Naive thymus-derived CD4-positive, alpha-beta T cell (primary cell): ENCODE results near the gene PLVAP. TPM values are rescaled to one million over a fixed set of nuclear protein-coding genes. Genes with fewer than 3 reads are reported as not detected.
"Not testable (repeated sequence)": the region's sequence is repeated elsewhere in the genome, so short reads cannot be mapped to it uniquely, and the experiment has no call there.

Experiments
- ATAC-seq: fragments of 150-1000 bp; cut with Tn5 transposase; 2 replicates; pipeline ENCODE4 v1.10.0; 2021; ENCODE audit warnings: mild to moderate bottlenecking, moderate library complexity
- CTCF ChIA-PET: fragments of 350-600 bp; sonication (Branson Sonifier 250); formaldehyde crosslinking; loops from one replicate; lab custom pipeline; 2021; ENCODE audit warnings: antibody characterized with exemption; lab: Charles Lee
- POLR2A ChIA-PET: fragments of 350-600 bp; sonication (Branson Sonifier 250); formaldehyde crosslinking; loops from one replicate; lab custom pipeline; 2021; ENCODE audit warnings: antibody characterized with exemption, inconsistent platforms; lab: Charles Lee
- DNase-seq, 9 donors: peaks; one replicate each; pipeline versions ENCODE4 v3.0.0 to v3.0.0-alpha.2; 2020 to 2022; ENCODE audit warnings: mixed read lengths in 1 of 9
- H3K27ac ChIP-seq: one replicate; pipeline ENCODE4 v1.7.0; 2013; ENCODE audit warnings: mild to moderate bottlenecking, low read depth, low read length, moderate library complexity
- H3K27me3 ChIP-seq, 2 donors: one replicate each; pipeline ENCODE4 v1.7.0; 2013; ENCODE audit warnings: low read length in 2 of 2, mild to moderate bottlenecking in 2 of 2, moderate library complexity in 2 of 2; ENCODE audit not compliant: control insufficient read depth in 2 of 2, insufficient read depth in 2 of 2
- H3K36me3 ChIP-seq, 3 experiments: 1 replicate in 2 of 3; 2 replicates in 1 of 3; pipeline ENCODE4 v1.7.0; 2013; ENCODE audit warnings: low read length in 3 of 3, mild to moderate bottlenecking in 3 of 3, moderate library complexity in 1 of 3; ENCODE audit not compliant: insufficient read depth in 3 of 3, control insufficient read depth in 2 of 3
- H3K4me1 ChIP-seq, 2 donors: one replicate each; pipeline ENCODE4 v1.7.0; 2013; ENCODE audit warnings: low read length in 2 of 2, mild to moderate bottlenecking in 2 of 2, moderate library complexity in 1 of 2; ENCODE audit not compliant: control insufficient read depth in 2 of 2, insufficient read depth in 2 of 2
- H3K4me3 ChIP-seq: 2 replicates; pipeline ENCODE4 v1.7.0; 2013; ENCODE audit warnings: mild to moderate bottlenecking, low read length
- H3K9me3 ChIP-seq, 3 experiments: 1 replicate in 2 of 3; 2 replicates in 1 of 3; pipeline ENCODE4 v1.7.0; 2013; ENCODE audit warnings: low read length in 3 of 3; ENCODE audit not compliant: control insufficient read depth in 2 of 3
- H3K27ac Mint-ChIP-seq, 9 donors: one replicate each; pipeline ENCODE4 v1.8.0; 2020 to 2022; ENCODE audit warnings: mixed read lengths in 9 of 9, mild to moderate bottlenecking in 8 of 9, moderate library complexity in 5 of 9, inconsistent platforms in 2 of 9
- H3K27me3 Mint-ChIP-seq, 5 donors: one replicate each; pipeline ENCODE4 v1.8.0; 2021 to 2022; ENCODE audit warnings: mixed read lengths in 5 of 5, mild to moderate bottlenecking in 1 of 5
- H3K36me3 Mint-ChIP-seq, 5 donors: one replicate each; pipeline ENCODE4 v1.8.0; 2020 to 2022; ENCODE audit warnings: mixed read lengths in 5 of 5, mild to moderate bottlenecking in 3 of 5, inconsistent platforms in 1 of 5
- H3K4me1 Mint-ChIP-seq, 7 donors: one replicate each; pipeline ENCODE4 v1.8.0; 2020 to 2022; ENCODE audit warnings: mixed read lengths in 7 of 7, mild to moderate bottlenecking in 3 of 7, inconsistent platforms in 1 of 7
- H3K4me3 Mint-ChIP-seq, 10 donors: one replicate each; pipeline ENCODE4 v1.8.0; 2020 to 2022; ENCODE audit warnings: mild to moderate bottlenecking in 10 of 10, mixed read lengths in 10 of 10, moderate library complexity in 6 of 10, inconsistent platforms in 2 of 10
- H3K9me3 Mint-ChIP-seq, 11 donors: one replicate each; pipeline ENCODE4 v1.8.0; 2020 to 2022; ENCODE audit warnings: mixed read lengths in 11 of 11, mild to moderate bottlenecking in 4 of 11, inconsistent platforms in 1 of 11, moderate library complexity in 1 of 11
- intact Hi-C, 2 donors: fragments of 100-400 bp; cut with micrococcal nuclease; formaldehyde crosslinking; loops; one replicate each; pipeline ENCODE4 v1.15.1; 2023
- polyA plus RNA-seq, 2 donors: library from polyadenylated mRNA; unstranded; fragments of 300-500 nt; fragmentation: Illumina TruSeq; gene quantifications; one replicate each; pipeline ENCODE4 v1.2.3, GENCODE V29; 2021
- total RNA-seq, 6 experiments: library from RNA in 5 of 6; stranded (reverse) in 5 of 6; gene quantifications; 1 replicate in 5 of 6; 2 replicates in 1 of 6; pipeline ENCODE4 v1.2.3 and lab custom pipeline; 2021 to 2026

PLVAP gene
- total and polyA plus RNA-seq, 7 experiments from 2014 or later, result 0.24 to 0.43 (median 0.42) TPM; not detected in 4

- intact Hi-C loops, result no loop called here
- ATAC-seq (no peak), DNase-seq (no peak)
- CTCF ChIA-PET, result no interaction called here
- no peaks in the 10 kb centered on the region for H3K4me1 ChIP-seq
- no peaks in the 10 kb centered on the region for H3K36me3 ChIP-seq
- peaks cover 0 to 16% (median 8%) of the 10 kb centered on the region in 5 donors for H3K27me3 Mint-ChIP-seq
- peaks cover 0 to 3% (median 0%) of the 10 kb centered on the region in 11 donors for H3K9me3 Mint-ChIP-seq
- no peak overlapping the region for H3K27ac ChIP-seq
- no peaks in the 10 kb centered on the region for H3K9me3 ChIP-seq
- POLR2A ChIA-PET, result no interaction called here
- H3K36me3 Mint-ChIP-seq, result peaks cover 0 to 3% (median 0%) of the 10 kb centered on the region in 5 donors
- H3K27me3 ChIP-seq, result no peaks in the 10 kb centered on the region
- no peak overlapping the region for H3K4me3 Mint-ChIP-seq
- no peak overlapping the region for H3K27ac Mint-ChIP-seq
- H3K4me3 ChIP-seq, result no peak overlapping the region
- H3K4me1 Mint-ChIP-seq, result peaks cover 0 to 5% (median 0%) of the 10 kb centered on the region in 7 donors
These were observed 11.8 kb downstream of the PLVAP start for GRCh38 chr19:17365361-17365760.

- CTCF ChIA-PET, result interaction anchor here (0.6 kb wide), 1 partner anchor 1484 kb away, joined by 4 read pairs; no protein-coding TSS in a partner anchor
- H3K4me1 ChIP-seq, POLR2A ChIA-PET, H3K9me3 ChIP-seq, H3K36me3 Mint-ChIP-seq, H3K4me3 Mint-ChIP-seq, intact Hi-C loops, H3K4me1 Mint-ChIP-seq, H3K9me3 Mint-ChIP-seq, H3K4me3 ChIP-seq, H3K27ac ChIP-seq, H3K36me3 ChIP-seq, DNase-seq, ATAC-seq, H3K27ac Mint-ChIP-seq, H3K27me3 ChIP-seq: not testable (repeated sequence)
- peaks cover 0 to 12% (median 4%) of the 10 kb centered on the region in 5 donors for H3K27me3 Mint-ChIP-seq
These were observed 13.1 kb downstream of the PLVAP start for GRCh38 chr19:17363852-17364605.

GRCh38 chr19:17359905-17360800, 17.0 kb downstream of the PLVAP start:
- ATAC-seq (no peak), DNase-seq (no peak)
- ChIA-PET CTCF (no interaction called here), POLR2A (no interaction called here)
- H3K4me3 Mint-ChIP-seq, result no peak overlapping the region
- H3K27me3 Mint-ChIP-seq, result peaks cover 0 to 5% (median 2%) of the 10 kb centered on the region in 5 donors
- Histone ChIP-seq H3K27me3 (no peaks in the 10 kb centered on the region), H3K4me1 (no peaks in the 10 kb centered on the region), H3K4me3 (no peak overlapping the region), H3K36me3 (no peaks in the 10 kb centered on the region), H3K9me3 (no peaks in the 10 kb centered on the region), H3K27ac (no peak overlapping the region)
- H3K4me1 Mint-ChIP-seq, result peaks cover 0 to 2% (median 0%) of the 10 kb centered on the region in 7 donors
- intact Hi-C loops, result no loop called here
- H3K27ac Mint-ChIP-seq, result no peak overlapping the region
- peaks cover 0 to 3% (median 0%) of the 10 kb centered on the region in 11 donors for H3K9me3 Mint-ChIP-seq
- H3K36me3 Mint-ChIP-seq, result no peaks in the 10 kb centered on the region

GRCh38 chr19:17358395-17358794, 18.7 kb downstream of the PLVAP start:
- Mint-ChIP-seq H3K36me3 (no peaks in the 10 kb centered on the region), H3K27ac (no peak overlapping the region), H3K27me3 (peaks cover 0 to 8% (median 0%) of the 10 kb centered on the region in 5 donors), H3K9me3 (no peaks in the 10 kb centered on the region), H3K4me3 (no peak overlapping the region), H3K4me1 (peaks cover 0 to 2% (median 0%) of the 10 kb centered on the region in 7 donors)
- Histone ChIP-seq H3K9me3 (no peaks in the 10 kb centered on the region), H3K36me3 (no peaks in the 10 kb centered on the region), H3K4me3 (no peak overlapping the region), H3K27me3 (no peaks in the 10 kb centered on the region), H3K4me1 (no peaks in the 10 kb centered on the region), H3K27ac (no peak overlapping the region)
- ATAC-seq (no peak), DNase-seq (no peak)
- ChIA-PET POLR2A (no interaction called here), CTCF (interaction anchor here (0.6 kb wide), 1 partner anchor 69 kb away, joined by 4 read pairs; no protein-coding TSS in a partner anchor)
- intact Hi-C loops, result no loop called here

- ChIA-PET POLR2A (interaction anchor here (0.9 kb wide), 1 partner anchor 10 kb away, joined by 3 read pairs; no protein-coding TSS in a partner anchor), CTCF (no interaction called here)
- Histone ChIP-seq H3K27ac (no peak overlapping the region), H3K9me3 (no peaks in the 10 kb centered on the region), H3K36me3 (no peaks in the 10 kb centered on the region), H3K4me3 (no peak overlapping the region), H3K4me1 (no peaks in the 10 kb centered on the region), H3K27me3 (no peaks in the 10 kb centered on the region)
- no peak overlapping the region for H3K27ac Mint-ChIP-seq
- H3K4me3 Mint-ChIP-seq, result no peak overlapping the region
- peaks cover 0 to 12% (median 0%) of the 10 kb centered on the region in 5 donors for H3K27me3 Mint-ChIP-seq
- H3K4me1 Mint-ChIP-seq, result peaks cover 0 to 2% (median 0%) of the 10 kb centered on the region in 7 donors
- no peaks in the 10 kb centered on the region for H3K9me3 Mint-ChIP-seq
- H3K36me3 Mint-ChIP-seq, result no peaks in the 10 kb centered on the region
- ATAC-seq, result no peak
- DNase-seq, result no peak
- intact Hi-C loops, result no loop called here
These were observed 19.4 kb downstream of the PLVAP start for GRCh38 chr19:17357724-17358123.

DNA sequence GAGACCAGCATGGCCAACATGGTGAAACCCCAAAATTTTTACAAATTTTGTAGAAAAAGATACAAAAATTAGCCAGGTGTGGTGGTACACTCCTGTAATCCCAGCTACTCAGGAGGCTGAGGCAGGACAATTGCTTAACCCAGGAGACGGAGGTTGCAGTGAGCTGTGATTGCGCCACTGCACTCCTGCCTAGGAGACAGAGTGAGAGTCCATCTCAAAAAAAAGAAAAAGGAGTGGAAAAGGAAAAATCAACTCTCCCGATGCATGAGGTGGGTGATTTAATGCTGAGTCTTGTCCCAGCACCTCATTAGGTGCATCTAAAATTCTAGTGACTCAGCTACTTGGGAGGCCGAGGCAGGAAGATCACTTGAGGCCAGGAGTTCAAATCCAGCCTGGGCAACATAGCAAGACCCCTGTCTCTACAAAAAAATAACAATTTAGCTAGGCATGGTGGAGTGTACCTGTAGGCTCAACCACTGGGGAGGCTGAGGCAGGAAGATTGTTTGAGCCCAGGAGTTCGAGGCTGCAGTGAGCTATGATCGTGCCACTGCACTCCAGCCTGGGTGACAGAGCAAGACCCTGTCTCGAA, 20.0 kb downstream of the PLVAP start:
- Histone ChIP-seq H3K27me3 (no peaks in the 10 kb centered on the region), H3K4me3 (no peak overlapping the region), H3K36me3 (no peaks in the 10 kb centered on the region), H3K4me1 (no peaks in the 10 kb centered on the region), H3K27ac (no peak overlapping the region), H3K9me3 (no peaks in the 10 kb centered on the region)
- Mint-ChIP-seq H3K27ac (no peak overlapping the region), H3K9me3 (no peaks in the 10 kb centered on the region), H3K36me3 (no peaks in the 10 kb centered on the region), H3K27me3 (peaks cover 0 to 12% (median under 1%) of the 10 kb centered on the region in 5 donors), H3K4me3 (no peak overlapping the region), H3K4me1 (no peaks in the 10 kb centered on the region)
- DNase-seq (no peak), ATAC-seq (no peak)
- ChIA-PET CTCF (no interaction called here), POLR2A (interaction anchor here (0.9 kb wide), 1 partner anchor 10 kb away, joined by 3 read pairs; no protein-coding TSS in a partner anchor)
- intact Hi-C loops, result no loop called here
